AG20443 (cell line): Measurements from ENCODE around the gene CHST5.
A peak's percentile ranks its signal among the peaks of the same experiment; 100 is the strongest.
"Not testable (repeated sequence)": the region's sequence is repeated elsewhere in the genome, so short reads cannot be mapped to it uniquely, and the experiment has no call there.

Source experiments
- DNase-seq: peaks from one replicate; pipeline ENCODE4 v3.0.0; 2012; ENCODE audit warnings: low spot score, mixed read lengths

The CHST5 gene

GRCh38 chr16:75550211-75550662 lies 14.3 kb upstream of the CHST5 start:
- peak; percentile 36 for DNase-seq

- not testable (repeated sequence) for DNase-seq
Measured at GRCh38 chr16:75548456-75548855, 12.5 kb upstream of the CHST5 start.

- DNase-seq = no peak
Measured at GRCh38 chr16:75546293-75546692, 10.4 kb upstream of the CHST5 start.

- not testable (repeated sequence) for DNase-seq
Measured at GRCh38 chr16:75545879-75546278, 10.0 kb upstream of the CHST5 start.

GRCh38 chr16:75542462-75542861 lies 6.6 kb upstream of the CHST5 start:
- DNase-seq = not testable (repeated sequence)

- DNase-seq = no peak
Measured at GRCh38 chr16:75541236-75541635, 5.3 kb upstream of the CHST5 start.

- not testable (repeated sequence) for DNase-seq
Measured at GRCh38 chr16:75538882-75539565, 3.1 kb upstream of the CHST5 start.

- DNase-seq = no peak
Measured at GRCh38 chr16:75537776-75538175, 1.9 kb upstream of the CHST5 start.

- no peak for DNase-seq
Measured at GRCh38 chr16:75535211-75535843, 581 bp downstream of the CHST5 start.

GRCh38 chr16:75534560-75535205 lies 1.2 kb downstream of the CHST5 start:
- no peak for DNase-seq

- no peak for DNase-seq
Measured at GRCh38 chr16:75532791-75533190, 3.1 kb downstream of the CHST5 start.

GRCh38 chr16:75532142-75532765 lies 3.7 kb downstream of the CHST5 start:
- DNase-seq = no peak

GRCh38 chr16:75529959-75530358 lies 5.9 kb downstream of the CHST5 start:
- DNase-seq = no peak

GRCh38 chr16:75529056-75529905 lies 6.6 kb downstream of the CHST5 start:
- no peak for DNase-seq

GRCh38 chr16:75527825-75528299 lies 8.0 kb downstream of the CHST5 start:
- no peak for DNase-seq

GRCh38 chr16:75526032-75526790 lies 9.7 kb downstream of the CHST5 start:
- DNase-seq = no peak

GRCh38 chr16:75519175-75519574 lies 16.7 kb downstream of the CHST5 start:
- DNase-seq = no peak

GRCh38 chr16:75516189-75516966 lies 19.5 kb downstream of the CHST5 start:
- peak; percentile 49 for DNase-seq

GRCh38 chr16:75514296-75514695 lies 21.6 kb downstream of the CHST5 start:
- no peak for DNase-seq

- peak; percentile 84 for DNase-seq
Measured at GRCh38 chr16:75506574-75506973, 29.3 kb downstream of the CHST5 start.
